H1 (cell line): ENCODE results near the gene UBE2D2. TPM values are rescaled to one million over a fixed set of nuclear protein-coding genes. Genes with fewer than 3 reads are reported as not detected.

Source experiments
- BRCA1 ChIP-seq: IDR thresholded peaks from 2 replicates; pipeline ENCODE4 v1.6.1; 2012; ENCODE audit warnings: low read depth, low read length, improper control_type of control experiment
- KDM5A ChIP-seq: fragments of 200-600 bp; IDR thresholded peaks from 2 replicates; pipeline ENCODE4 v1.7.1; 2012; ENCODE audit warnings: mild to moderate bottlenecking, low read length, inconsistent platforms, mixed read lengths
- NRF1 ChIP-seq: IDR thresholded peaks from 2 replicates; pipeline ENCODE4 v1.6.1; 2011; ENCODE audit warnings: mild to moderate bottlenecking, low read depth, low read length, improper control_type of control experiment
- SP4 ChIP-seq: IDR thresholded peaks from 2 replicates; pipeline ENCODE4 v1.6.1; 2012; ENCODE audit warnings: low read length, inconsistent platforms
- polyA plus RNA-seq, 7 experiments: library from polyadenylated mRNA; depleted of rRNA in 3 of 7; stranded (reverse) in 5 of 7; unstranded in 2 of 7; fragments of >200 nt in 5 of 7; fragments of 200-250 nt in 2 of 7; gene quantifications; 1 replicate in 5 of 7; 2 replicates in 1 of 7; 4 replicates in 1 of 7; pipeline versions ENCODE4 v1.2.1 to v1.2.3, GENCODE V29; 2011 to 2013; ENCODE audit warnings: missing spikeins in 2 of 7, mixed read lengths in 2 of 7
- total RNA-seq: library from RNA; stranded (reverse); fragmentation: NEBNext Ultra II Directional; extraction: Animal tissue kit (Norgen Biotek cat#: 25700); gene quantifications from 2 replicates; pipeline ENCODE4 v1.2.1, GENCODE V29; 2021

Gene UBE2D2
- total and polyA plus RNA-seq, 2 of the 8 experiments (the other 6 are each of a cell fraction or from before 2014, with no cell fraction given): 66.9 to 203 TPM

GRCh38 chr5:139669662-139670368, 108.7 kb downstream of the UBE2D2 start (continued):
- no peak for TF ChIP-seq NRF1
- TF ChIP-seq KDM5A: no peak
- TF ChIP-seq BRCA1: no peak
- TF ChIP-seq SP4: no peak
